Naive thymus-derived CD8-positive, alpha-beta T cell (primary cell): ENCODE data around the gene NHLH2. TPM values are rescaled to one million over a fixed set of nuclear protein-coding genes. Genes with fewer than 3 reads are reported as not detected.
A peak's percentile ranks its signal among the peaks of the same experiment; 100 is the strongest.

ENCODE experiments used
- ATAC-seq, 2 donors: fragments of 150-1000 bp; cut with Tn5 transposase in 1 of 2; sonication (Bioruptor Pico), chemical (Tn5 transposase) in 1 of 2; 1 replicate in 1 of 2; 2 replicates in 1 of 2; pipeline ENCODE4 v1.10.0; 2021; ENCODE audit warnings: mild to moderate bottlenecking in 2 of 2, moderate library complexity in 2 of 2
- POLR2A ChIA-PET: fragments of 350-600 bp; sonication (Branson Sonifier 250); formaldehyde crosslinking; loops from one replicate; lab custom pipeline; 2021; ENCODE audit warnings: antibody characterized with exemption; lab: Charles Lee
- DNase-seq, 10 donors: peaks; one replicate each; pipeline versions ENCODE4 v3.0.0 to v3.0.0-alpha.2; 2020 to 2022
- H3K27ac Mint-ChIP-seq, 10 donors: one replicate each; pipeline ENCODE4 v1.8.0; 2020 to 2022; ENCODE audit warnings: mild to moderate bottlenecking in 10 of 10, mixed read lengths in 10 of 10, moderate library complexity in 4 of 10, inconsistent platforms in 1 of 10
- H3K27me3 Mint-ChIP-seq, 5 donors: one replicate each; pipeline ENCODE4 v1.8.0; 2021 to 2022; ENCODE audit warnings: mixed read lengths in 5 of 5
- H3K36me3 Mint-ChIP-seq, 3 donors: one replicate each; pipeline ENCODE4 v1.8.0; 2020 to 2022; ENCODE audit warnings: mixed read lengths in 3 of 3, mild to moderate bottlenecking in 2 of 3, inconsistent platforms in 1 of 3
- H3K4me1 Mint-ChIP-seq, 4 donors: one replicate each; pipeline ENCODE4 v1.8.0; 2021 to 2022; ENCODE audit warnings: mixed read lengths in 4 of 4
- H3K4me3 Mint-ChIP-seq, 10 donors: one replicate each; pipeline ENCODE4 v1.8.0; 2020 to 2022; ENCODE audit warnings: mild to moderate bottlenecking in 10 of 10, mixed read lengths in 10 of 10, moderate library complexity in 6 of 10, inconsistent platforms in 1 of 10
- H3K9me3 Mint-ChIP-seq, 9 donors: one replicate each; pipeline ENCODE4 v1.8.0; 2020 to 2022; ENCODE audit warnings: mixed read lengths in 9 of 9, mild to moderate bottlenecking in 3 of 9, inconsistent platforms in 1 of 9, moderate library complexity in 1 of 9
- polyA plus RNA-seq, 3 donors: library from polyadenylated mRNA; unstranded; fragments of 300-500 nt; fragmentation: Illumina TruSeq; gene quantifications; one replicate each; pipeline ENCODE4 v1.2.3, GENCODE V29; 2021
- total RNA-seq, 8 experiments: library from RNA in 2 of 8; stranded (reverse) in 2 of 8; gene quantifications; one replicate each; pipeline ENCODE4 v1.2.3 and lab custom pipeline; 2021 to 2026

Gene NHLH2
- total and polyA plus RNA-seq, 5 experiments from 2014 or later = not detected

GRCh38 chr1:115832651-115833050, 8.3 kb downstream of the NHLH2 start:
- ATAC-seq = no peak
- H3K4me1 Mint-ChIP-seq = peaks cover 5 to 11% (median 8%) of the 10 kb centered on the region in 4 donors
- no peak for DNase-seq
- POLR2A ChIA-PET = no interaction called here
- H3K36me3 Mint-ChIP-seq = no peaks in the 10 kb centered on the region
- H3K9me3 Mint-ChIP-seq = no peaks in the 10 kb centered on the region
- no peak overlapping the region for H3K4me3 Mint-ChIP-seq
- H3K27ac Mint-ChIP-seq = no peak overlapping the region
- peaks cover 40 to 94% (median 55%) of the 10 kb centered on the region in 5 donors for H3K27me3 Mint-ChIP-seq

GRCh38 chr1:115830963-115831362, 10.0 kb downstream of the NHLH2 start:
- Mint-ChIP-seq H3K27me3 (peaks cover 44 to 95% (median 66%) of the 10 kb centered on the region in 5 donors), H3K36me3 (no peaks in the 10 kb centered on the region), H3K4me3 (no peak overlapping the region), H3K4me1 (peaks cover 3 to 12% (median 8%) of the 10 kb centered on the region in 4 donors), H3K27ac (no peak overlapping the region), H3K9me3 (no peaks in the 10 kb centered on the region)
- DNase-seq = no peak
- ATAC-seq = no peak
- POLR2A ChIA-PET = no interaction called here

GRCh38 chr1:115829947-115830346, 11.0 kb downstream of the NHLH2 start:
- H3K27me3 Mint-ChIP-seq = peaks cover 46 to 98% (median 68%) of the 10 kb centered on the region in 5 donors
- ATAC-seq = no peak
- H3K4me3 Mint-ChIP-seq = peak overlapping the region in 2 of 10 donors; percentile 7 to 11

GRCh38 chr1:115829023-115829674, 11.8 kb downstream of the NHLH2 start:
- Mint-ChIP-seq H3K4me1 (peaks cover 3 to 12% (median 8%) of the 10 kb centered on the region in 4 donors), H3K27me3 (peaks cover 44 to 94% (median 63%) of the 10 kb centered on the region in 5 donors), H3K27ac (peak overlapping the region in 6 of 10 donors; percentile 8 to 87 (median 60)), H3K36me3 (no peaks in the 10 kb centered on the region), H3K9me3 (no peaks in the 10 kb centered on the region), H3K4me3 (peak overlapping the region; percentile 63 to 84 (median 77))
- POLR2A ChIA-PET = interaction anchor here (0.6 kb wide), 1 partner anchor 1878 kb away, joined by 4 read pairs; no protein-coding TSS in a partner anchor
- ATAC-seq (no peak), DNase-seq (no peak)

More at GRCh38 chr1:115829947-115830346, 11.0 kb downstream of the NHLH2 start:
- DNase-seq = no peak
- H3K9me3 Mint-ChIP-seq = no peaks in the 10 kb centered on the region
- H3K4me1 Mint-ChIP-seq = peaks cover 3 to 12% (median 8%) of the 10 kb centered on the region in 4 donors
- POLR2A ChIA-PET = no interaction called here
- H3K27ac Mint-ChIP-seq = no peak overlapping the region
- no peaks in the 10 kb centered on the region for H3K36me3 Mint-ChIP-seq

- Mint-ChIP-seq H3K9me3 (peaks cover 0 to 1% (median 0%) of the 10 kb centered on the region in 9 donors), H3K27me3 (peaks cover 40 to 90% (median 55%) of the 10 kb centered on the region in 5 donors), H3K4me3 (peak overlapping the region; percentile 63 to 84 (median 77)), H3K4me1 (peaks cover 3 to 12% (median 8%) of the 10 kb centered on the region in 4 donors), H3K36me3 (no peaks in the 10 kb centered on the region), H3K27ac (peak overlapping the region in 8 of 10 donors; percentile 8 to 87 (median 60))
- POLR2A ChIA-PET = interaction anchor here (0.6 kb wide), 1 partner anchor 1877 kb away, joined by 4 read pairs; no protein-coding TSS in a partner anchor
- ATAC-seq = peak; percentile 60 to 88
- peak in 7 of 10 donors; percentile 4 to 50 (median 32) for DNase-seq
Measured at GRCh38 chr1:115828101-115829022, 12.6 kb downstream of the NHLH2 start.

- peak overlapping the region in 6 of 10 donors; percentile 55 to 75 (median 68) for H3K4me3 Mint-ChIP-seq
- no peaks in the 10 kb centered on the region for H3K36me3 Mint-ChIP-seq
- ATAC-seq = no peak
- POLR2A ChIA-PET = no interaction called here
- peaks cover 3 to 12% (median 8%) of the 10 kb centered on the region in 4 donors for H3K4me1 Mint-ChIP-seq
- H3K27me3 Mint-ChIP-seq = peaks cover 35 to 88% (median 52%) of the 10 kb centered on the region in 5 donors
- peaks cover 0 to 4% (median 0%) of the 10 kb centered on the region in 9 donors for H3K9me3 Mint-ChIP-seq
- H3K27ac Mint-ChIP-seq = peak overlapping the region in 4 of 10 donors; percentile 52 to 79 (median 78)
- no peak for DNase-seq
Measured at GRCh38 chr1:115827452-115828044, 13.4 kb downstream of the NHLH2 start.

GRCh38 chr1:115826628-115827027, 14.3 kb downstream of the NHLH2 start:
- H3K4me3 Mint-ChIP-seq = no peak overlapping the region
- H3K27me3 Mint-ChIP-seq = peaks cover 33 to 78% (median 48%) of the 10 kb centered on the region in 5 donors
- peaks cover 3 to 12% (median 8%) of the 10 kb centered on the region in 4 donors for H3K4me1 Mint-ChIP-seq
- POLR2A ChIA-PET = no interaction called here
- DNase-seq (no peak), ATAC-seq (no peak)
- H3K27ac Mint-ChIP-seq = peak overlapping the region in 1 of 10 donors; percentile 65
- peaks cover 0 to 11% (median 0%) of the 10 kb centered on the region in 9 donors for H3K9me3 Mint-ChIP-seq
- no peaks in the 10 kb centered on the region for H3K36me3 Mint-ChIP-seq

GRCh38 chr1:115822117-115822516, 18.8 kb downstream of the NHLH2 start:
- Mint-ChIP-seq H3K4me1 (no peaks in the 10 kb centered on the region), H3K27me3 (peaks cover 17 to 45% (median 21%) of the 10 kb centered on the region in 5 donors), H3K36me3 (no peaks in the 10 kb centered on the region)

GRCh38 chr1:115815694-115816093, 25.2 kb downstream of the NHLH2 start:
- Mint-ChIP-seq H3K36me3 (no peaks in the 10 kb centered on the region), H3K27ac (peak overlapping the region in 1 of 10 donors; percentile 7), H3K4me3 (no peak overlapping the region), H3K27me3 (peaks cover 11 to 39% (median 19%) of the 10 kb centered on the region in 5 donors), H3K9me3 (no peaks in the 10 kb centered on the region), H3K4me1 (no peaks in the 10 kb centered on the region)
- POLR2A ChIA-PET = no interaction called here
- no peak for ATAC-seq
- DNase-seq = no peak

More at GRCh38 chr1:115822117-115822516, 18.8 kb downstream of the NHLH2 start:
- POLR2A ChIA-PET = no interaction called here
- Mint-ChIP-seq H3K9me3 (peaks cover 0 to 11% (median 0%) of the 10 kb centered on the region in 9 donors), H3K27ac (no peak overlapping the region), H3K4me3 (no peak overlapping the region)
- ATAC-seq = no peak
- DNase-seq = no peak

- no peaks in the 10 kb centered on the region for H3K4me1 Mint-ChIP-seq
- DNase-seq = no peak
- H3K27me3 Mint-ChIP-seq = peaks cover 9 to 39% (median 16%) of the 10 kb centered on the region in 5 donors
- POLR2A ChIA-PET = no interaction called here
- no peak for ATAC-seq
- H3K9me3 Mint-ChIP-seq = no peaks in the 10 kb centered on the region
- H3K36me3 Mint-ChIP-seq = no peaks in the 10 kb centered on the region
- H3K4me3 Mint-ChIP-seq = no peak overlapping the region
- no peak overlapping the region for H3K27ac Mint-ChIP-seq
Measured at GRCh38 chr1:115814685-115815398, 26.1 kb downstream of the NHLH2 start.

GRCh38 chr1:115813727-115814126, 27.2 kb downstream of the NHLH2 start:
- POLR2A ChIA-PET = no interaction called here
- no peak overlapping the region for H3K4me3 Mint-ChIP-seq
- DNase-seq (no peak), ATAC-seq (no peak)
- no peaks in the 10 kb centered on the region for H3K4me1 Mint-ChIP-seq
- H3K36me3 Mint-ChIP-seq = no peaks in the 10 kb centered on the region
- H3K27me3 Mint-ChIP-seq = peaks cover 7 to 42% (median 14%) of the 10 kb centered on the region in 5 donors
- H3K9me3 Mint-ChIP-seq = no peaks in the 10 kb centered on the region
- no peak overlapping the region for H3K27ac Mint-ChIP-seq
